Inflammatory macrophage treated with lipopolysaccharide for 1 hour (primary cell): ENCODE results near the gene SFXN3.

Source experiments
- DNase-seq, 2 donors: peaks; one replicate each; pipeline ENCODE4 v3.0.0-alpha.2; 2020 to 2022

The SFXN3 gene

DNA sequence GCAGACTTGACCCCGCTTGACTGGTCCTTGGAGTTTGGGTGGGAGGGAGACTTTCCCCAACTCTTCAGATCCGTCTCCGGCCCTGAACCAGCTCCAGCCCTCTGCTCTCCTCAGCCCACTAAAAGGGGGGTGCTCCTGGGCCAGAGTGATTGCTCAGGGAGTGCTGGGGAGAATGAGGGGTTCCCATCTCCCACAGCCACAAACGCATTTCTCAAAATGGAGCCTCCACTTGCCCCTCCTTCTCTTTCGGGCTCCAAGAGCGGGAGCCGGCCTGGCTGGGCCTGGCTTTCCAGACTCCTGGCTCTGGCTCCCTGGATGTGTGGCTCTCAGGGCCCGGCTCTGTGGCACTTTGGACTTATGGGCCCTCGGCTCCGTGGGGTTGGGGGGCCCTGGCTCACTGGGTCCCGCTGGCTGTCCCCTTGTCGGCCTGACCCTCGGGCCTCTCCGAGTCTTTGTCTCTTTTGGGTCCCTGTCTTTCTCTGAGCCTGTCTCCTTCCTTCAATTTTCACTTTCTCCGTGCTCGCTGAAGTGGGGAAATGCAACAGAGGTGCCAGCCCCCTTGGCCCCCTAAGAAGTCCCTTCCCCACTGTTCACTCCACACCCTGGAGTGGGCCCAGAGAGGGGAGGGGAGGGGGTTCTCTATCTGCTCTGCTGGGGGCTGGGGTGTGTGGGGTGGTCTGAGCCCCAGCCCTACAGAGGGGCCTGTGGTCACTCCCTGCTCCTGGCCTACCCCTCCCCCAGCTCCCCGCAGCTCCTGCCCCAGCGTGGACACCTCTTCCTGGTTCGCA lies 30.7 kb upstream of the SFXN3 start:
- no peak for DNase-seq

GRCh38 chr10:101000915-101001658 lies 29.9 kb upstream of the SFXN3 start:
- no peak for DNase-seq

GRCh38 chr10:101001659-101002035 lies 29.4 kb upstream of the SFXN3 start:
- no peak for DNase-seq

GRCh38 chr10:101002456-101002855 lies 28.6 kb upstream of the SFXN3 start:
- DNase-seq = no peak

GRCh38 chr10:101003639-101004206 lies 27.3 kb upstream of the SFXN3 start:
- DNase-seq = no peak

GRCh38 chr10:101005361-101005760 lies 25.7 kb upstream of the SFXN3 start:
- DNase-seq = no peak

DNA sequence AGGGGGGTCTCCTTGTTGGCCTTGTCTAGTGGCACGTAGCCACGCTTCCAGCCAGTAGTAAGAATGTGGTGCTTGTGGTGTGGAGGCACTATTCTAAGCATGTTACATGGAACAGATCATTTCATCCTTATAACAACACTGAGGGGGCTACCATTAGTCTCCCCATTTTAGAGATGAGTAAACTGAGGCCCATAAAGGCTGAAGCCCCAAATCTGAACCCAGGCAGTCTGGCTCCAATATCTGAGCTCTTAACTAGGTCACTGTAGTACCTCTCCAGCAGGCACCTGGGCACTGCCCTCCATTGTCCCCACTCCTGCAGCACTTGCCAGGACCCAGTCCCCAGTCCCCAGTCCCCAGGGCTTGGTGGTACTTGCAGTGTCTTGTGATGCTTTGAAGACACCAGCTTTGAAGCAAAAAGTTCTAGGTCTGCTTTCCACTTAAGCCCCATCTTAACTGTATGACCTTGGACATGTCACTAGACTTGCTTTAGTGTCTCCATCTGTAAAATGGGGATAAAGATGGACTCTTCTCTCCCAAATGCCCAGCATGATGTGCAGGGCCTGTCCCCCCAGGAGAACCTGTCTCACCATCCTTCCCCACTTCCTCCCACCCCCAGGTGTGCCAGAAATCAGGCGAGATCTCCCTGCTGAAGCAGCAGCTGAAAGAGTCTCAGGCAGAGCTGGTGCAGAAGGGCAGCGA lies 25.0 kb upstream of the SFXN3 start:
- no peak for DNase-seq

DNA sequence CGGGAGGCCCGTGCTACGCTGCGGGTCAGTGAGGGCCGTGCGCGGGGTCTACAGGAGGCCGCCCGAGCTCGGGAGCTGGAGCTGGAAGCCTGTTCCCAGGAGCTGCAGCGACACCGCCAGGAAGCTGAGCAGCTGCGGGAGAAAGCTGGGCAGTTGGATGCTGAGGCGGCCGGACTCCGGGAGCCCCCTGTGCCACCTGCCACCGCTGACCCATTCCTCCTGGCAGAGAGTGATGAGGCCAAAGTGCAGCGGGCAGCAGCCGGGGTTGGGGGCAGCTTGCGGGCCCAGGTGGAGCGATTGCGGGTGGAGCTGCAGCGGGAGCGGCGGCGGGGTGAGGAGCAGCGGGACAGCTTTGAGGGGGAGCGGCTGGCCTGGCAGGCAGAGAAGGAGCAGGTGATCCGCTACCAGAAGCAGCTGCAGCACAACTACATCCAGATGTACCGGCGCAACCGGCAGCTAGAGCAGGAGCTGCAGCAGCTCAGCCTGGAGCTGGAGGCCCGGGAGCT lies 24.4 kb upstream of the SFXN3 start:
- no peak for DNase-seq

DNA sequence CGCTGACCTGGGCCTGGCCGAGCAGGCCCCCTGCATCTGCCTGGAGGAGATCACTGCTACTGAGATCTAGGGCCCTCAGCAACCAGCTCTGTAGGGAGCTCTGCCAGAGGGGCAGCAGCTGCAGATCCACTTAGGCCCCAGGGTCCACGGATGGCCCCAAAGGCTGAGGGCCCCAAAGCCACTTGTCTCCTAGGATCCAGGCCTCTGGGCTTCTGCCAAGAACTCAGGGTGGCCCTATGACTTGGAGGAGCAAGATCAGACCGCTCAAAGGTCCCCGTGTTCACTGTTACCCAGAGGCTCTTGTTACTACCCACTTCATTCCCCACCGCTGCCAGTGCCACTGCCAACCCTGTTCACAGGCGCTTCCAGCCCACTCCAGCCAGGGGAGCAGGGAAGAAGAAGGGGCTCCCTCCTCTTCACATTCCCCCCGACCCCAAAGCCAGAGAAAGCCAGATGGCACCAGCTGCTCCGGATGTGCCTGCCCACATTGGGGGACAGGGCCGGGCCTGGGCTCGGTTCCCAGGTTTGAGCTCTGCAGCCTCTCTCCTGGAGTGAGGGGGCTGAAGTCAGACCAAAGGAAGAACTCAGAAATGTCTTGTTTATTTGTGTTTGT lies 23.8 kb upstream of the SFXN3 start:
- DNase-seq = no peak

GRCh38 chr10:101007915-101008822 lies 22.9 kb upstream of the SFXN3 start:
- DNase-seq = no peak

- no peak for DNase-seq
Measured at GRCh38 chr10:101008823-101009423, 22.1 kb upstream of the SFXN3 start.

GRCh38 chr10:101010329-101010728 lies 20.7 kb upstream of the SFXN3 start:
- no peak for DNase-seq

DNA sequence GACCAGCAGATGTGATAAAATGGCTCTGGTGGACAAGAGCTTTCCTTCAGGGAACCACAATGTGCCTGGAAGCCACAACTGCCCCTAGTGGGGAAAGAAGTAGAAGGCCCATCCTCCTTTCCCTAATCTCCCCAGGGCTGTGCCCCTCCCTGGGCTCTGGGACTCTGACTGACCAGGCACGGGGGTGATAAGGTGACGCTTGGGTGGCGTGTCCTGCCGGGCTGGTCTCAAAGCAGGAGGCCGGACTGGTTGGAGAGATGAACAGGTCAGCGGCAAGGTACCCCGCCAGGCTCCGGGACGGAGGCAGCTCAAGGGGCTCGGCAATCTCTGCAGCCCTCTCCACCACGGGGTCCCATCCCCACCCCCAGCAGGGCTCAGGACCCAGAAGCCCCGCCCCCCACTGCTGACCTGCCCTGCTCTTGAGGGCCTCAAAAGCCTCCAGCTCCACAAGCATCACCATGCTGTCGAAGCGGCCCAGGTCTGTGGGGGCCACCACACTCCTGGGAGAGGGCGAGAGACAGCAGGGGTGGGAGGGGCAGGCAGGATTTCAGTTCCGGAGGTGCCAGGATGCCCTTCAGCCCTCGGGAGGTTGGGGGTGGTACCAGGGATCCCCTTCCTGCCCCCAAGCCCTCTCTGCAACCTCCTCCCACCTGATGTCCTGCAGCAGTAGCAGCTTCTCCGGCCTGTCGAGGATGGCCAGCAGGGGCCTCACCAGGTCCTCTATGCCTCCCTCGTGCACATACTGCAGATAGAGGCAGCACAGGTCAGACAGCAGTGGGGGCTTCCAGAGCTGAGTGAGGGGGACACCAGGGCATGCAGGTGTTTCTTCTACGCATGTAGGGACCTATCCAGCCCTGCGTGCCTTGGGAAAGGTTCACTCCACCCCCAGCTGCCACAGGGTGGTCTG lies 19.3 kb upstream of the SFXN3 start:
- no peak for DNase-seq

DNA sequence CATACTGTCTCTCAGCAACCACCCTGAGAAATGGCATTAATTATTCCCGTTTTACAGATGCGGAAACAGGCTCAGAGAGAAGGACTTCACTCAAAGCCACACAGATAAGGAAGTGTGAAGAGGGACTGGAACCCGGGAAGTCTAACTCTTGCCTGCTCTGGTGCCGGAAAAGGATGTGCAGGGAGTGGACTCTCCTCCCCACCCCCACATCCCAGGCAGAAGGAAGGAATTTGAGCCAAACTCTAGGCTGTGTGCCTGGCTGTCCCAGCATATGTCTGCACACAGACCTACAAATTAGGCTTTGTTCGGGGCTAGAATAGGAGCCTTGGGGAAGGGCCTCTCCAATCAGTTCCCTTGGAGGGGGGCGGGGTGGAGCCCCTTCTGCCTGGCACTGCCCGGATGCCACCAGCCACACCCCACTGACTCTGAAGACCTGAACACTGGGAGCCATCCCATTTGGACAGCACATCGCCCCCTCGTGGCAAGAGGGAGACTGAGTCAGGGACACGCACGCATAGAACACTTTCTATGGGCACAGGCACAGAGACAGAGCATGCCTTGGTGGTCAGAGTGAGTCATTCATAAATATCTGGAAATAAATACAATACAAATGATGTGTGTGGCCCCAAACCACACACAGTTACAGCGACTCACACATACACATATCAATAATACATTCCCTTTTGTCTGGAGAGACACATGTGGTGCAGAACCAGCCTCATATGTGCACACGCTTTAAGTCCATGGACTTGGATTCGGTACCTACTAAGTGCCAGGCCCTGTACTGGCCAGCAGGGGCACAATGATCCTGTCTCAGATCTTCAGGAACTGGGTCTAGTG lies 18.3 kb upstream of the SFXN3 start:
- peak; percentile 79 to 81 for DNase-seq

- DNase-seq = no peak
Measured at GRCh38 chr10:101013365-101013825, 17.6 kb upstream of the SFXN3 start.

- DNase-seq = peak in 1 of 2 donors; percentile 94
Measured at GRCh38 chr10:101014230-101014884, 16.7 kb upstream of the SFXN3 start.

DNA sequence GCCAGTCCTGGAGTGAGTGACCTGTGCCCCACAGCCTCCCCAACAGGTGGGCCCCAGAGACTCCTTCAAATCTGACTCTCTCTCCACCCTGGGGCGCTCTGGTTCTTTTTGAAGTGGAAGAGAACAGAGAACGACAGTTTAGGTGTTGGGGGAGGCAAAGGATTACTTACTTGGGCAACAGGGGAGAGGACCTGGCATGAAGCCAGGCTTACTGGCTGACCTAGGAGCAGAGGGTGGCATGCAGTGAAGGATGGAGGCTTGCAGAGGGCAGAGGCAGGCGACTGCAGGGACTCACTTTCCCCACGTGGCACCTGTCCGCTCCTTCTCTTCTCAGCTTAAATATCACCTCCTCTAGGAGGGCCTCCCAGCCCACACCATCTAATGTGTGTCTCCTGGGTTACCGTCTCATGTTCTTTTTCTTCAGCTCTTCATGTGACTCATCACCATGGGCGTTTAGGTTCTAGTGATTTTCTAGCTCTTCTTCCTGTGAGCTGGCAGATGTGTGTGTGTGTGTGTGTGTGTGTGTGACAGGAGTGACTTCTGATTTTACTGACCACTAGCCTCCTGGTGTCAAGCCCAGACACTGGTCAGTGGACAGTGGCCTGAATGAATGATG lies 16.0 kb upstream of the SFXN3 start:
- no peak for DNase-seq

GRCh38 chr10:101015582-101015973 lies 15.5 kb upstream of the SFXN3 start:
- DNase-seq = no peak
